Measurements from ENCODE around the gene CD81. TPM values are rescaled to one million over a fixed set of nuclear protein-coding genes. Genes with fewer than 3 reads are reported as not detected.

CD81 gene
- total RNA-seq, 6 donors from 2014 or later: 398 to 1,053 (median 787) TPM

DNA sequence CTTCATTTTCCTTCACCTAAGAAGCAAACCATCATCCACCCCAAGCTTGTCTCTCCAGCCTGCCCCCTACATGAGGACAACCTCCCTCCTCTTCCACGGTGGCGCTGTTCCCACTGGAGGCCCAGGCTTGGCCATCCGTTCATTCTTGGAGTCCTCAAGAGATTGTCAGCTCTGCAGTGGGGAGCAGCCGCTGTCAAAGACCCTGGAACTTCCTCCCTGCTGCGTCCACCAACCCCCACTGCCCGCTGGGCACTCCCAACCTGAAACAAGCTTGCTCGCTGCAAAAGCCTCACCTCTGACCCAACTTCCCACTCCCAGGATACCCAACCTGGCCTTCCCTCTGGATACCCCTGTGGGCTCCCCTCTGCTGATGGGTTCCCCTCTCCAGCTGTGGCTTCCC is 10.4 kb upstream of the CD81 start:
- Histone ChIP-seq H3K4me1 (peaks cover 6 to 15% (median 9%) of the 10 kb centered on the region in 4 donors), H3K27ac (no peak overlapping the region), H3K27me3 (no peaks in the 10 kb centered on the region), H3K9me3 (no peaks in the 10 kb centered on the region), H3K4me3 (no peak overlapping the region), H3K36me3 (no peaks in the 10 kb centered on the region)
- 62 to 76% methylated on average over 3 to 7 of the region's 7 CpGs for WGBS, 2 donors
- ATAC-seq (ENCODE audit: low FRiP score in 2 of 2): no peak
- DNase-seq: no peak
- TF ChIP-seq POLR2A (IDR thresholded peaks at IDR 0.05) (no peak), POLR2AphosphoS5 (IDR thresholded peaks at IDR 0.05) (no peak), EP300 (IDR thresholded peaks at IDR 0.05) (no peak)
- TF ChIP-seq, protein P1, sequence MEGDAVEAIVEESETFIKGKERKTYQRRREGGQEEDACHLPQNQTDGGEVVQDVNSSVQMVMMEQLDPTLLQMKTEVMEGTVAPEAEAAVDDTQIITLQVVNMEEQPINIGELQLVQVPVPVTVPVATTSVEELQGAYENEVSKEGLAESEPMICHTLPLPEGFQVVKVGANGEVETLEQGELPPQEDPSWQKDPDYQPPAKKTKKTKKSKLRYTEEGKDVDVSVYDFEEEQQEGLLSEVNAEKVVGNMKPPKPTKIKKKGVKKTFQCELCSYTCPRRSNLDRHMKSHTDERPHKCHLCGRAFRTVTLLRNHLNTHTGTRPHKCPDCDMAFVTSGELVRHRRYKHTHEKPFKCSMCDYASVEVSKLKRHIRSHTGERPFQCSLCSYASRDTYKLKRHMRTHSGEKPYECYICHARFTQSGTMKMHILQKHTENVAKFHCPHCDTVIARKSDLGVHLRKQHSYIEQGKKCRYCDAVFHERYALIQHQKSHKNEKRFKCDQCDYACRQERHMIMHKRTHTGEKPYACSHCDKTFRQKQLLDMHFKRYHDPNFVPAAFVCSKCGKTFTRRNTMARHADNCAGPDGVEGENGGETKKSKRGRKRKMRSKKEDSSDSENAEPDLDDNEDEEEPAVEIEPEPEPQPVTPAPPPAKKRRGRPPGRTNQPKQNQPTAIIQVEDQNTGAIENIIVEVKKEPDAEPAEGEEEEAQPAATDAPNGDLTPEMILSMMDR (IDR thresholded peaks at IDR 0.05): no peak

DNA sequence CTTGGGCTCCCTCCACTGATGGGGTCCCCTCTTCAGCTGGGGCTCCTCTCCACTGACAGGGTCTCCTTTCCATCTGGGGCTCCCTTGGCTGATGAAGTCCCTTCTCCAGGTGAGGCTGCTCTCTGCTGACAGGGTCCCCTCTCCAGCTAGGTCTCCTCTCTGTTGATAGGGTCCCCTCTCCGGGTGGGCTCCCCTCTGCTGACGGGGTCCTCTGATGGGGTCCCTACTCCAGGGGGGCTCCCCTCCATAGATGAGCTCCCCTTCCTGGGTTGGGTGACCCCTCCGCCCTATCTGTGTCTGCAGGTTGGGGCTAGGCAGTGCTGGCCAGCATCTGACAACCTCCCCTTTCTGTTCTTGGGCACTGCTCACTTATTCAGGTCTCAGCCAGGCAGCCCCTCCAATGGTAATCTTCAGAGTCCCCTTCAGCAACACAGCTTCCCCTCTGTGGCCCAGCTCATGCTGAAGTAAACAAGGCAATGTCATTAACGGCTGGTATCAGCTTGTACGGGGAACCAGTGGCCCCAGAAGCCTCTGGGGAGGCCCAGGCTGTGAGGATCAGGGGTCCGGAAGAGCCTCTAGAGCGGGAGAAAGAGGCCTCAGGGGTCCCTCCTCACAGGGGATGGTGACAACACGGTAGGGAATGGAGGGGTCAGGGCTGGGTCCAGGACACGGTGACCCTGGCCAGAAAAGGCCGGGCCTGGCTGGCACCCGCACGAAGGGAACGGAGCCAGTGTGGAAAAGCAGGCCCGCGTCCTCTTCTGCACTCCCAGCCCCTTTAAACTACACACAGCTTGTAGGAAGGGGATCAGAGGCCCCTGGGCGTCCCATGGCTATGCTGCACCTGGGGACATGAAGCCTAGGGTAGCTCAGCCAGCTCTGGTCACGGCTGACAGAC is 9.6 kb upstream of the CD81 start:
- DNase-seq (no peak), ATAC-seq (ENCODE audit: low FRiP score in 2 of 2) (no peak)
- H3K36me3 ChIP-seq: no peaks in the 10 kb centered on the region
- H3K9me3 ChIP-seq: no peaks in the 10 kb centered on the region
- TF ChIP-seq POLR2AphosphoS5 (IDR thresholded peaks at IDR 0.05): no peak
- TF ChIP-seq POLR2A (IDR thresholded peaks at IDR 0.05): no peak
- TF ChIP-seq EP300 (IDR thresholded peaks at IDR 0.05): no peak
- TF ChIP-seq, protein P1 (IDR thresholded peaks at IDR 0.05): no peak
- H3K27ac ChIP-seq: no peak overlapping the region
- H3K4me3 ChIP-seq: no peak overlapping the region
- 74 to 83% methylated on average over 14 to 17 of the region's 17 CpGs for WGBS, 2 donors
- H3K27me3 ChIP-seq: no peaks in the 10 kb centered on the region
- peaks cover 6 to 15% (median 9%) of the 10 kb centered on the region in 4 donors for H3K4me1 ChIP-seq

DNA sequence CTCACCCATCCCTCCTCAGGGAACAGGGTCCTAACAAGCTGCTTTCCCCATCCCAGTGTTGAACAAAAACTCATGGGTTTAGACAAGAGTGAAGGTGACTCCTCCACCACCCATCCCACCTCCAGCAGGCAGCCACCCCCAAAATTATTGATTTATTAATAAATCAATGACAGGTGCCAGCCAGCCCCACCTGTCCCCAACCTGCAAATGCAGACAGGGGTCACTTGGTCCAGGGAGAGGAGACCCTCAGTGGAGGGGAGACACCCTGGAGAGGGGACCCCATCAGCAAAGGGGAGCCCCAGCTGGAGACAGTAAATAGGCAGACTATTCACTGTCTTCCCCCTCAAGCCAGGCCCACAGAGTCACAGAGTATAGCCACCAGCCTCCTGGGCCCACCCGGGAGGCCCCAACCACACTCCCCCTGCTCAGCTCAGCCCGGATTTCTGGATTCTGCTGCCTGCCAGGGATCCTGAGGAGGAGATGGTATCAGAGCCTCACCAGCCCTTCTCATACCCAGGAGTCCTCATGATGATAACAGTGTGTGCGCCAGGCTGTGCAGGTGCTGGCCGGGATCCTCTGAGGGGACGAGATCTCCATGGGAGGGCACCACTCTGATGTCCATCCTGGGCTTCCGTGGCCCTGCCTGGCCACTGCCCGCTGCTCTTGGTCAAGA is 8.8 kb upstream of the CD81 start:
- Histone ChIP-seq H3K36me3 (no peaks in the 10 kb centered on the region), H3K4me1 (peaks cover 6 to 15% (median 9%) of the 10 kb centered on the region in 4 donors), H3K27ac (no peak overlapping the region), H3K9me3 (no peaks in the 10 kb centered on the region), H3K4me3 (no peak overlapping the region), H3K27me3 (no peaks in the 10 kb centered on the region)
- no peak for DNase-seq
- TF ChIP-seq, protein P1 (IDR thresholded peaks at IDR 0.05): no peak
- no peak for TF ChIP-seq POLR2AphosphoS5 (IDR thresholded peaks at IDR 0.05)
- TF ChIP-seq EP300 (IDR thresholded peaks at IDR 0.05): no peak
- no peak for TF ChIP-seq POLR2A (IDR thresholded peaks at IDR 0.05)
- peak in 1 of 2 donors; percentile 3 for ATAC-seq (ENCODE audit: low FRiP score in 2 of 2)
- 96 to 100% methylated on average over 6 to 7 of the region's 7 CpGs for WGBS, 2 donors

DNA sequence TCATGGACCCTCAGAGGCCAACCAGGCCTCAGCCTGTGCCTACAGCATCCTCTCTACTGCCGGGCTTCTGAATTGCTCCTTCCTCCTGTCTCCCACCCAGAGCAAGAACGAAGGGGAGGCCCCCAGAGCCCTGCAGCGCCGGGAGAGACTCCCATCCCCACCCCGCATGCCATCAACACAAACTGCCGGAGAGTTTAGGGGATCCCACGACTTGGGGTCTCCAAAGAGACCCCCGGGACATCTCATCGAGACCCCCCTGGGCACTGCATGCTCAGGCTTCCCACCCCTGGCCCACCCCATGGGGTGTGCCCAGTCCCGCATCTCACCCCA is 8.3 kb upstream of the CD81 start:
- Histone ChIP-seq H3K27ac (no peak overlapping the region), H3K4me3 (no peak overlapping the region), H3K4me1 (peaks cover 6 to 15% (median 9%) of the 10 kb centered on the region in 4 donors), H3K27me3 (no peaks in the 10 kb centered on the region), H3K36me3 (no peaks in the 10 kb centered on the region), H3K9me3 (no peaks in the 10 kb centered on the region)
- DNase-seq (no peak), ATAC-seq (ENCODE audit: low FRiP score in 2 of 2) (no peak)
- TF ChIP-seq POLR2AphosphoS5 (IDR thresholded peaks at IDR 0.05) (no peak), POLR2A (IDR thresholded peaks at IDR 0.05) (no peak), EP300 (IDR thresholded peaks at IDR 0.05) (no peak)
- TF ChIP-seq, protein P1 (IDR thresholded peaks at IDR 0.05): no peak
- 81 to 86% methylated on average over 10 of the region's 10 CpGs for WGBS, 2 donors

All from upper lobe of left lung (tissue), 6 donors.